GM12878 (cell line): ENCODE measurements around the gene SERBP1.

Source experiments
- CBX3 ChIP-seq: fragments of 200-600 bp; sonication (generic); IDR thresholded peaks from 2 replicates; pipeline ENCODE4 v1.6.1; 2016; ENCODE audit warnings: low read depth, borderline replicate concordance
- EGR1 ChIP-seq, 2 experiments: IDR thresholded peaks; 1 replicate in 1 of 2; 2 replicates in 1 of 2; pipeline ENCODE4 v1.6.1; 2011 to 2012; ENCODE audit warnings: low read depth in 2 of 2, low read length in 2 of 2, borderline replicate concordance in 1 of 2, mild to moderate bottlenecking in 1 of 2, moderate library complexity in 1 of 2
- EP300 ChIP-seq, 2 experiments: fragments of 150-350 bp in 1 of 2; IDR thresholded peaks; 2 replicates each; pipeline ENCODE4 v1.6.1; 2011 to 2012; ENCODE audit warnings: low read depth in 2 of 2, low read length in 2 of 2, borderline replicate concordance in 1 of 2, improper control_type of control experiment in 1 of 2, inconsistent platforms in 1 of 2; ENCODE audit not compliant: control insufficient read depth in 1 of 2
- IKZF2 ChIP-seq, 2 experiments: fragments of 450-650 bp; IDR thresholded peaks; 2 replicates each; pipeline ENCODE4 v1.6.1; 2017; ENCODE audit warnings: mild to moderate bottlenecking in 2 of 2, moderate library complexity in 2 of 2
- LARP7 ChIP-seq: fragments of 450-650 bp; IDR thresholded peaks from 2 replicates; pipeline ENCODE4 v1.6.1; 2017; ENCODE audit warnings: mild to moderate bottlenecking
- POLR2A ChIP-seq: IDR thresholded peaks from 2 replicates; pipeline ENCODE4 v1.6.1; 2011; ENCODE audit warnings: low read depth, mild to moderate bottlenecking, low read length
- TAF1 ChIP-seq: IDR thresholded peaks from 2 replicates; pipeline ENCODE4 v1.6.1; 2011; ENCODE audit warnings: mild to moderate bottlenecking, low read depth, low read length, borderline replicate concordance
- TF ChIP-seq, protein P1 (sequence below), 3 experiments: IDR thresholded peaks in 2 of 3; conservative IDR thresholded peaks in 1 of 3; 2 replicates each; pipeline ENCODE4 v1.5.1; 2011; ENCODE audit warnings: low read depth in 3 of 3, low read length in 3 of 3, mild to moderate bottlenecking in 3 of 3, control low read depth in 2 of 3, moderate library complexity in 2 of 3, inconsistent platforms in 1 of 3, mixed read lengths in 1 of 3; ENCODE audit not compliant: control insufficient read depth in 2 of 3, insufficient read depth in 1 of 3; ENCODE audit errors: extremely low read depth in 1 of 3
- TF ChIP-seq, protein P2 (sequence below): fragments of 450-650 bp; formaldehyde crosslinking; IDR thresholded peaks from 2 replicates; pipeline ENCODE4 v1.4.0; 2022; ENCODE audit warnings: mild to moderate bottlenecking, moderate library complexity

DNA sequence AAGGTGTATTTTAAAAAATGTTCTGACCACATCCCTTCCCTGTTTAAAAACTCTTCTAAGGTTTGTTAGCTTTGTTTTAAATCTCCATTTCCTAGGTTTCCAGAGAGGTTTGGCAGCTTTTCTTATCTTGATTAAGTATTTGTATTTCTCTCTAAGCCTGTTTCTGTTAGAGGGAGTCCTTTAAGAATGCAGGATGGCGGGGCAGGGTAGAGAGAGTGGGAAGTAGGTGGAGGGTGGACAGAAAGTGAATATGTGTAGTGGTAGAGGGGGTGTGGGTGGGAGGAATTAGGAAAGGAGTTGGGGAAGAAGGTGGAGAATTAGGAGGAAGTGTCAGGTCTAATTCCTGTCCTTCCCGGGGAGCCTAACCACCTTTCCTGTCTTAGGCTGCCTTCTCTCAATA is 21.2 kb upstream of the SERBP1 start:
- TF ChIP-seq, protein P1, sequence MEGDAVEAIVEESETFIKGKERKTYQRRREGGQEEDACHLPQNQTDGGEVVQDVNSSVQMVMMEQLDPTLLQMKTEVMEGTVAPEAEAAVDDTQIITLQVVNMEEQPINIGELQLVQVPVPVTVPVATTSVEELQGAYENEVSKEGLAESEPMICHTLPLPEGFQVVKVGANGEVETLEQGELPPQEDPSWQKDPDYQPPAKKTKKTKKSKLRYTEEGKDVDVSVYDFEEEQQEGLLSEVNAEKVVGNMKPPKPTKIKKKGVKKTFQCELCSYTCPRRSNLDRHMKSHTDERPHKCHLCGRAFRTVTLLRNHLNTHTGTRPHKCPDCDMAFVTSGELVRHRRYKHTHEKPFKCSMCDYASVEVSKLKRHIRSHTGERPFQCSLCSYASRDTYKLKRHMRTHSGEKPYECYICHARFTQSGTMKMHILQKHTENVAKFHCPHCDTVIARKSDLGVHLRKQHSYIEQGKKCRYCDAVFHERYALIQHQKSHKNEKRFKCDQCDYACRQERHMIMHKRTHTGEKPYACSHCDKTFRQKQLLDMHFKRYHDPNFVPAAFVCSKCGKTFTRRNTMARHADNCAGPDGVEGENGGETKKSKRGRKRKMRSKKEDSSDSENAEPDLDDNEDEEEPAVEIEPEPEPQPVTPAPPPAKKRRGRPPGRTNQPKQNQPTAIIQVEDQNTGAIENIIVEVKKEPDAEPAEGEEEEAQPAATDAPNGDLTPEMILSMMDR (IDR thresholded peaks at IDR 0.05 in 2 of 3, conservative IDR thresholded peaks at IDR 0.05 in 1 of 3; ENCODE audit: control insufficient read depth in 2 of 3, extremely low read depth in 1 of 3, insufficient read depth in 1 of 3, low read depth in 3 of 3, low read length in 3 of 3), result no peak
- TF ChIP-seq EP300 (IDR thresholded peaks at IDR 0.05; ENCODE audit: borderline replicate concordance in 1 of 2, control insufficient read depth in 1 of 2, low read depth in 2 of 2, low read length in 2 of 2), result no peak
- no peak for TF ChIP-seq IKZF2 (IDR thresholded peaks at IDR 0.05)
- TF ChIP-seq EGR1 (IDR thresholded peaks at IDR 0.05; ENCODE audit: borderline replicate concordance in 1 of 2, low read depth in 2 of 2, low read length in 2 of 2), result no peak
- no peak for TF ChIP-seq TAF1
- TF ChIP-seq, protein P2, sequence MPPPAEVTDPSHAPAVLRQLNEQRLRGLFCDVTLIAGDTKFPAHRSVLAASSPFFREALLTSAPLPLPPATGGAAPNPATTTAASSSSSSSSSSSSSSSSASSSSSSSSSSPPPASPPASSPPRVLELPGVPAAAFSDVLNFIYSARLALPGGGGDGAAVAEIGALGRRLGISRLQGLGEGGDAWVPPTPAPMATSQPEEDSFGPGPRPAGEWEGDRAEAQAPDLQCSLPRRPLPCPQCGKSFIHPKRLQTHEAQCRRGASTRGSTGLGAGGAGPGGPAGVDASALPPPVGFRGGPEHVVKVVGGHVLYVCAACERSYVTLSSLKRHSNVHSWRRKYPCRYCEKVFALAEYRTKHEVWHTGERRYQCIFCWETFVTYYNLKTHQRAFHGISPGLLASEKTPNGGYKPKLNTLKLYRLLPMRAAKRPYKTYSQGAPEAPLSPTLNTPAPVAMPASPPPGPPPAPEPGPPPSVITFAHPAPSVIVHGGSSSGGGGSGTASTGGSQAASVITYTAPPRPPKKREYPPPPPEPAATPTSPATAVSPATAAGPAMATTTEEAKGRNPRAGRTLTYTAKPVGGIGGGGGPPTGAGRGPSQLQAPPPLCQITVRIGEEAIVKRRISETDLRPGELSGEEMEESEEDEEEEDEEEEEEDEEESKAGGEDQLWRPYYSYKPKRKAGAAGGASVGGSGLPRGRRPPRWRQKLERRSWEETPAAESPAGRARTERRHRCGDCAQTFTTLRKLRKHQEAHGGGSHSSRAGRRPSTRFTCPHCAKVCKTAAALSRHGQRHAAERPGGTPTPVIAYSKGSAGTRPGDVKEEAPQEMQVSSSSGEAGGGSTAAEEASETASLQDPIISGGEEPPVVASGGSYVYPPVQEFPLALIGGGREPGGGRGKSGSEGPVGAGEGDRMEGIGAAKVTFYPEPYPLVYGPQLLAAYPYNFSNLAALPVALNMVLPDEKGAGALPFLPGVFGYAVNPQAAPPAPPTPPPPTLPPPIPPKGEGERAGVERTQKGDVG, result no peak
- no peak for TF ChIP-seq CBX3
- no peak for TF ChIP-seq LARP7
- no peak for TF ChIP-seq POLR2A
